ENCODE data around the gene MAP3K19. TPM values are rescaled to one million over a fixed set of nuclear protein-coding genes. Genes with fewer than 3 reads are reported as not detected.
A peak's percentile ranks its signal among the peaks of the same experiment; 100 is the strongest.

MAP3K19 gene
- total RNA-seq, 1 experiment from 2014 or later: not detected

GRCh38 chr2:135030826-135031225 is 16.4 kb downstream of the MAP3K19 start:
- no peak overlapping the region for H3K4me3 Mint-ChIP-seq

GRCh38 chr2:135029481-135030134 is 17.6 kb downstream of the MAP3K19 start:
- CTCF ChIA-PET: no interaction called here
- ATAC-seq: no peak
- Mint-ChIP-seq H3K27ac (no peak overlapping the region), H3K4me3 (no peak overlapping the region), H3K9me3 (peaks cover 11% of the 10 kb centered on the region), H3K4me1 (no peaks in the 10 kb centered on the region), H3K36me3 (peaks cover 5% of the 10 kb centered on the region; the same call in 1 of the 2 replicates), H3K27me3 (ENCODE audit: low read depth) (no peaks in the 10 kb centered on the region; the same call in 1 of the 2 replicates)
- TF ChIP-seq, protein P1, sequence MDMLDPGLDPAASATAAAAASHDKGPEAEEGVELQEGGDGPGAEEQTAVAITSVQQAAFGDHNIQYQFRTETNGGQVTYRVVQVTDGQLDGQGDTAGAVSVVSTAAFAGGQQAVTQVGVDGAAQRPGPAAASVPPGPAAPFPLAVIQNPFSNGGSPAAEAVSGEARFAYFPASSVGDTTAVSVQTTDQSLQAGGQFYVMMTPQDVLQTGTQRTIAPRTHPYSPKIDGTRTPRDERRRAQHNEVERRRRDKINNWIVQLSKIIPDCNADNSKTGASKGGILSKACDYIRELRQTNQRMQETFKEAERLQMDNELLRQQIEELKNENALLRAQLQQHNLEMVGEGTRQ (CRISPR knock-in tag; IDR thresholded peaks at IDR 0.05): no peak
- TF ChIP-seq NFE2L1 (CRISPR knock-in tag; IDR thresholded peaks at IDR 0.05) (no peak), ZNF281 (CRISPR knock-in tag; IDR thresholded peaks at IDR 0.05) (no peak), MYBL2 (CRISPR knock-in tag; IDR thresholded peaks at IDR 0.05) (no peak), ZNF512 (CRISPR knock-in tag; IDR thresholded peaks at IDR 0.05; ENCODE audit: borderline replicate concordance) (no peak), ZNF138 (CRISPR knock-in tag; conservative IDR thresholded peaks at IDR 0.05) (no peak), IRF2 (CRISPR knock-in tag; IDR thresholded peaks at IDR 0.05; ENCODE audit: borderline replicate concordance, low read depth) (no peak), MXD4 (CRISPR knock-in tag; IDR thresholded peaks at IDR 0.05; ENCODE audit: borderline replicate concordance) (no peak), RELA (CRISPR knock-in tag; IDR thresholded peaks at IDR 0.05; ENCODE audit: borderline replicate concordance) (no peak)
- POLR2A ChIA-PET: no interaction called here
- no peak for DNase-seq (ENCODE audit: low spot score)

More at GRCh38 chr2:135030826-135031225, 16.4 kb downstream of the MAP3K19 start:
- CTCF ChIA-PET: no interaction called here
- POLR2A ChIA-PET: no interaction called here
- TF ChIP-seq E2F4 (CRISPR knock-in tag; IDR thresholded peaks at IDR 0.05; ENCODE audit: borderline replicate concordance, low read depth): no peak
- no peak overlapping the region for H3K27ac Mint-ChIP-seq
- no peak for DNase-seq (ENCODE audit: low spot score)
- H3K9me3 Mint-ChIP-seq: peaks cover 11% of the 10 kb centered on the region
- no peaks in the 10 kb centered on the region for H3K4me1 Mint-ChIP-seq
- H3K36me3 Mint-ChIP-seq: peaks cover 5% of the 10 kb centered on the region; the same call in 1 of the 2 replicates
- peak; percentile 51; the same call in 1 of the 2 replicates for ATAC-seq
- peaks cover 2% of the 10 kb centered on the region; the same call in 1 of the 2 replicates for H3K27me3 Mint-ChIP-seq (ENCODE audit: low read depth)

DNA sequence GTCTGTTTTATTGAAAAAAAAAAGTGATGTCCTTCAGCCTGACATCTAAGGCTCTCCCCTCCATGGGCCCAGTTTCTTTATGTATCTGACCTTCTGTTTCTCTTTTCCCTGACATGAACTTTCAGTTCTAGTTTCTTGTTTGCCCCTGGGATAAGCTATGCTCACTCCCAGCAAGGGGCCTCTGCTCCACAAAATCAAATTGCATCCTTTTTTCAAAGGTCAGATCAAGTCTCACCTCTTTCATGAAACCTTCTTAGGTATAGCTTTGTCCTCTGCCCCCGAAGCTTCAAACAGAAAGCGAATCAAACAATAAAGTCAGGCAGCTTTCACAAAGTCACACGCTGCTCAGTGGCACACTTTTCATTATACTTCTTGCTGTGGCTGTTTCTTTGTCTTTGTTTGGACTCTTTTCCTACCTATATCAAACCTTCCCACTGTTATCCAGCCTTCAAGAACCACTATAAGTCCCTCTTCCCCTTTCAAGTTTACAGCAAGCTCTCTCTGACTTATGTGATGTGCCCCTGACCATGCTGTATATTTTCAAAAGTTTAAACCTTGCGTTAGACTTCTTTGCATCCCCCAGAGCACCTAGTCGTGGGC is 23.3 kb downstream of the MAP3K19 start:
- POLR2A ChIA-PET: no interaction called here
- CTCF ChIA-PET: no interaction called here
- H3K27me3 Mint-ChIP-seq (ENCODE audit: low read depth): no peaks in the 10 kb centered on the region
- H3K9me3 Mint-ChIP-seq: no peaks in the 10 kb centered on the region
- no peak for ATAC-seq
- TF ChIP-seq ZSCAN18 (CRISPR knock-in tag; IDR thresholded peaks at IDR 0.05): no peak
- TF ChIP-seq NFE2L1 (CRISPR knock-in tag; IDR thresholded peaks at IDR 0.05): no peak
- TF ChIP-seq IRF1 (CRISPR knock-in tag; IDR thresholded peaks at IDR 0.05): no peak
- TF ChIP-seq HMGXB4 (CRISPR knock-in tag; IDR thresholded peaks at IDR 0.05): no peak
- no peak for TF ChIP-seq HMGA2 (CRISPR knock-in tag; IDR thresholded peaks at IDR 0.05)
- no peak for TF ChIP-seq ZNF425 (CRISPR knock-in tag; conservative IDR thresholded peaks at IDR 0.05)
- no peak for TF ChIP-seq GABPB1 (CRISPR knock-in tag; IDR thresholded peaks at IDR 0.05)
- TF ChIP-seq ZNF416 (CRISPR knock-in tag; IDR thresholded peaks at IDR 0.05): no peak
- no peak overlapping the region for H3K27ac Mint-ChIP-seq
- H3K4me3 Mint-ChIP-seq: no peak overlapping the region
- no peak for DNase-seq (ENCODE audit: low spot score)
- no peaks in the 10 kb centered on the region for H3K4me1 Mint-ChIP-seq
- no peaks in the 10 kb centered on the region for H3K36me3 Mint-ChIP-seq

Data from WTC11 (cell line).